GM23338 (cell line): ENCODE data around the gene ANKRD13B. TPM values are rescaled to one million over a fixed set of nuclear protein-coding genes. Genes with fewer than 3 reads are reported as not detected.

ENCODE experiments used
- ATAC-seq: fragments of 200-7000 bp; cut with Tn5 transposase; 3 replicates; pipeline ENCODE4 v1.9.1; 2020
- DNase-seq: peaks from one replicate; pipeline ENCODE4 v3.0.0-alpha.2; 2015; ENCODE audit warnings: low spot score
- H2AFZ ChIP-seq: fragments of 200-600 bp; sonication (generic); 2 replicates; pipeline ENCODE4 v1.8.0; 2016; ENCODE audit warnings: antibody characterized with exemption, mild to moderate bottlenecking, moderate library complexity
- H3F3A ChIP-seq: fragments of 200-600 bp; sonication (generic); replicated peaks from 2 replicates; pipeline ENCODE4 v1.8.0; 2017; ENCODE audit warnings: antibody characterized with exemption, mixed run types, low read depth
- H3K27ac ChIP-seq: fragments of 200-600 bp; sonication (generic); 2 replicates; pipeline ENCODE4 v1.6.1; 2016; ENCODE audit warnings: low read depth
- H3K27me3 ChIP-seq: fragments of 200-600 bp; sonication (generic); 2 replicates; pipeline ENCODE4 v1.8.0; 2016; ENCODE audit warnings: mild to moderate bottlenecking, mixed run types, moderate library complexity; ENCODE audit not compliant: insufficient read depth
- H3K36me3 ChIP-seq: fragments of 200-600 bp; sonication (generic); 2 replicates; pipeline ENCODE4 v1.8.0; 2016; ENCODE audit warnings: mild to moderate bottlenecking; ENCODE audit not compliant: insufficient read depth
- H3K4me1 ChIP-seq: fragments of 200-600 bp; sonication (generic); 2 replicates; pipeline ENCODE4 v1.8.0; 2016; ENCODE audit warnings: mild to moderate bottlenecking, moderate library complexity; ENCODE audit not compliant: insufficient read depth
- H3K4me2 ChIP-seq: fragments of 200-600 bp; sonication (generic); 2 replicates; pipeline ENCODE4 v1.7.1; 2017; ENCODE audit warnings: mixed run types
- H3K4me3 ChIP-seq: fragments of 200-600 bp; sonication (generic); 2 replicates; pipeline ENCODE4 v1.6.1; 2016; ENCODE audit warnings: mixed run types
- H3K79me2 ChIP-seq: fragments of 200-600 bp; sonication (generic); replicated peaks from 2 replicates; pipeline ENCODE4 v1.8.0; 2017; ENCODE audit warnings: mild to moderate bottlenecking; ENCODE audit not compliant: insufficient read depth
- H3K9me2 ChIP-seq: fragments of 200-600 bp; sonication (generic); 2 replicates; pipeline ENCODE4 v1.8.0; 2017; ENCODE audit not compliant: insufficient read depth
- H4K20me1 ChIP-seq: fragments of 200-600 bp; sonication (generic); replicated peaks from 2 replicates; pipeline ENCODE4 v1.8.0; 2017; ENCODE audit warnings: mild to moderate bottlenecking; ENCODE audit not compliant: insufficient read depth
- H3K27ac Mint-ChIP-seq: 2 replicates; pipeline ENCODE4 v1.8.0; 2020; ENCODE audit warnings: inconsistent platforms, mild to moderate bottlenecking, moderate library complexity, mixed read lengths
- H3K27me3 Mint-ChIP-seq: 3 replicates; pipeline ENCODE4 v1.8.0; 2022; ENCODE audit warnings: low read depth, mild to moderate bottlenecking, moderate library complexity, mixed read lengths, inconsistent platforms; ENCODE audit not compliant: insufficient read depth, poor library complexity
- H3K36me3 Mint-ChIP-seq: 3 replicates; pipeline ENCODE4 v1.8.0; 2021; ENCODE audit warnings: low read depth, mild to moderate bottlenecking, inconsistent platforms, moderate library complexity, mixed read lengths
- H3K4me1 Mint-ChIP-seq: 3 replicates; pipeline ENCODE4 v1.8.0; 2020; ENCODE audit warnings: mild to moderate bottlenecking, inconsistent platforms, mixed read lengths
- H3K4me3 Mint-ChIP-seq: 3 replicates; pipeline ENCODE4 v1.8.0; 2021; ENCODE audit warnings: moderate library complexity, mild to moderate bottlenecking, inconsistent platforms, mixed read lengths
- H3K9me3 Mint-ChIP-seq: 3 replicates; pipeline ENCODE4 v1.8.0; 2020; ENCODE audit warnings: moderate library complexity, mild to moderate bottlenecking, inconsistent platforms, mixed read lengths
- CREB1 ChIP-seq: fragments of 250-450 bp; sonication (Bioruptor Pico); IDR thresholded peaks from 2 replicates; pipeline ENCODE4 v1.5.0; 2020; ENCODE audit warnings: low read depth, mild to moderate bottlenecking, moderate library complexity
- ETS1 ChIP-seq: IDR thresholded peaks from 2 replicates; pipeline ENCODE4 v1.6.1; 2016; ENCODE audit warnings: antibody characterized with exemption
- EZH2 ChIP-seq: fragments of 200-600 bp; sonication (generic); IDR thresholded peaks from one replicate; pipeline ENCODE4 v1.8.0; 2017; ENCODE audit warnings: antibody characterized with exemption, mild to moderate bottlenecking, low read depth; ENCODE audit not compliant: unreplicated experiment
- EZH2phosphoT487 ChIP-seq: fragments of 200-600 bp; sonication (generic); IDR thresholded peaks from one replicate; pipeline ENCODE4 v1.8.1; 2018; ENCODE audit warnings: antibody characterized with exemption; ENCODE audit not compliant: unreplicated experiment
- JUNB ChIP-seq: IDR thresholded peaks from one replicate; pipeline ENCODE4 v1.6.1; 2016; ENCODE audit warnings: antibody characterized with exemption; ENCODE audit not compliant: unreplicated experiment
- POLR2AphosphoS5 ChIP-seq: IDR thresholded peaks from 2 replicates; pipeline ENCODE4 v1.6.1; 2016; ENCODE audit warnings: antibody characterized with exemption, low read depth
- REST ChIP-seq: IDR thresholded peaks from one replicate; pipeline ENCODE4 v1.6.1; 2018; ENCODE audit warnings: antibody characterized with exemption; ENCODE audit not compliant: unreplicated experiment
- STAT1 ChIP-seq: IDR thresholded peaks from one replicate; pipeline ENCODE4 v1.6.1; 2016; ENCODE audit warnings: antibody characterized with exemption; ENCODE audit not compliant: unreplicated experiment
- ZNF331 ChIP-seq: fragments of 250-450 bp; sonication (Bioruptor Pico); IDR thresholded peaks from 2 replicates; pipeline ENCODE4 v1.5.0; 2020; ENCODE audit warnings: low read depth, mild to moderate bottlenecking, moderate library complexity
- ZNF462 ChIP-seq: fragments of 250-450 bp; sonication (Bioruptor Pico); IDR thresholded peaks from 2 replicates; pipeline ENCODE4 v1.5.0; 2020; ENCODE audit warnings: mild to moderate bottlenecking, moderate library complexity
- polyA plus RNA-seq: library from polyadenylated mRNA; unstranded; fragments of >200 nt; fragmentation: Nextera tagmentation; extraction: Ambion mirVana; gene quantifications from 2 replicates; pipeline ENCODE4 v1.2.1, GENCODE V29; 2016
- total RNA-seq: library from RNA; depleted of rRNA; stranded (reverse); fragments of >200 nt; shearing (Covaris generic); gene quantifications from 2 replicates; pipeline ENCODE4 v1.2.3, GENCODE V29; 2014

Gene ANKRD13B
- total and polyA plus RNA-seq, 2 experiments from 2014 or later: 8.2 to 57.4 TPM

- no peaks in the 10 kb centered on the region for H3K27me3 ChIP-seq
- H4K20me1 ChIP-seq: peaks cover 15% of the 10 kb centered on the region; the same call in 1 of the 2 replicates
- no peak overlapping the region for H3K4me3 ChIP-seq
- H3F3A ChIP-seq: no peaks in the 10 kb centered on the region
- peaks cover 56% of the 10 kb centered on the region for H3K79me2 ChIP-seq
- Mint-ChIP-seq H3K4me1 (peaks cover 11% of the 10 kb centered on the region), H3K27ac (no peak overlapping the region), H3K36me3 (no peaks in the 10 kb centered on the region), H3K9me3 (no peaks in the 10 kb centered on the region), H3K27me3 (peaks cover 11% of the 10 kb centered on the region), H3K4me3 (no peak overlapping the region)
- H3K36me3 ChIP-seq: no peaks in the 10 kb centered on the region; the same call in 1 of the 2 replicates
- H3K4me1 ChIP-seq: peaks cover 8% of the 10 kb centered on the region; the same call in 1 of the 2 replicates
- no peak overlapping the region for H3K4me2 ChIP-seq
- no peaks in the 10 kb centered on the region for H3K9me2 ChIP-seq
- H2AFZ ChIP-seq: no peak overlapping the region
- no peak for DNase-seq
- TF ChIP-seq ETS1 (no peak), JUNB (no peak), CREB1 (CRISPR knock-in tag) (no peak), EZH2 (no peak), EZH2phosphoT487 (no peak), ZNF331 (CRISPR knock-in tag) (no peak), STAT1 (no peak), ZNF462 (CRISPR knock-in tag) (no peak), REST (no peak), POLR2AphosphoS5 (no peak)
- no peak for ATAC-seq
- H3K27ac ChIP-seq: no peak overlapping the region
Observed at GRCh38 chr17:29603109-29603674, 10.3 kb downstream of the ANKRD13B start.
